Fibroblast of pulmonary artery (primary cell): ENCODE measurements around the gene EVA1A.

Experiments
- DNase-seq: peaks from one replicate; pipeline ENCODE4 v3.0.0-alpha.2; 2010; ENCODE audit warnings: low read depth
- H3K4me3 ChIP-seq: replicated peaks from 2 replicates; pipeline ENCODE4 v1.5.1; 2011; ENCODE audit warnings: low read depth, mild to moderate bottlenecking, control low read depth, low read length, moderate library complexity
- CTCF ChIP-seq: IDR thresholded peaks from 2 replicates; pipeline ENCODE4 v1.5.1; 2011; ENCODE audit warnings: mild to moderate bottlenecking, control low read depth, low read length, inconsistent platforms; ENCODE audit errors: missing control alignments

EVA1A gene

GRCh38 chr2:75543446-75543845 lies 17.3 kb downstream of the EVA1A start:
- no peak for DNase-seq
- H3K4me3 ChIP-seq = no peak overlapping the region
- TF ChIP-seq CTCF = no peak

GRCh38 chr2:75541430-75541829 lies 19.3 kb downstream of the EVA1A start:
- no peak for DNase-seq
- no peak overlapping the region for H3K4me3 ChIP-seq
- TF ChIP-seq CTCF = no peak

GRCh38 chr2:75540994-75541393 lies 19.7 kb downstream of the EVA1A start:
- H3K4me3 ChIP-seq = no peak overlapping the region
- TF ChIP-seq CTCF = no peak
- no peak for DNase-seq

GRCh38 chr2:75539955-75540716 lies 20.6 kb downstream of the EVA1A start:
- no peak overlapping the region for H3K4me3 ChIP-seq
- DNase-seq = no peak
- TF ChIP-seq CTCF = no peak

- H3K4me3 ChIP-seq = no peak overlapping the region
- no peak for DNase-seq
- no peak for TF ChIP-seq CTCF
These were observed 21.9 kb downstream of the EVA1A start for GRCh38 chr2:75538521-75539490.

- TF ChIP-seq CTCF = no peak
- no peak overlapping the region for H3K4me3 ChIP-seq
- DNase-seq = no peak
These were observed 23.1 kb downstream of the EVA1A start for GRCh38 chr2:75537658-75538057.
